A549 (cell line): ENCODE results near the gene TFPT. TPM values are rescaled to one million over a fixed set of nuclear protein-coding genes. Genes with fewer than 3 reads are reported as not detected.

Source experiments
- ATAC-seq, 2 experiments: fragments of 200-7000 bp in 1 of 2; fragments of >200 bp in 1 of 2; cut with Nextera tagmentation in 1 of 2; cut with Tn5 transposase in 1 of 2; 3 replicates each; pipeline versions ENCODE4 v1.8.0 to v1.9.1; 2018 to 2020; ENCODE audit warnings: mild to moderate bottlenecking in 1 of 2, moderate library complexity in 1 of 2
- CTCF ChIA-PET: fragments of 300-600 bp; sonication (Branson Sonifier 250); formaldehyde crosslinking; extraction: SDS; loops from one replicate; lab custom pipeline; 2021; ENCODE audit warnings: antibody characterized with exemption, inconsistent platforms; lab: Yijun Ruan, JAX
- POLR2A ChIA-PET: fragments of 350-600 bp; formaldehyde crosslinking; extraction: SDS; loops from one replicate; lab custom pipeline; 2021; ENCODE audit warnings: antibody characterized with exemption, inconsistent platforms; lab: Yijun Ruan, JAX
- DNase-seq, 2 experiments: peaks; one replicate each; pipeline versions ENCODE4 v3.0.0 to v3.0.0-alpha.2; 2011 to 2016; ENCODE audit warnings: low read depth in 1 of 2, low spot score in 1 of 2
- FAIRE-seq: peaks from 2 replicates; lab custom pipeline; 2011; peaks lifted over from hg19 to GRCh38; lab: Jason Lieb, UNC
- H3K27ac ChIP-seq, 2 experiments: fragments of >200 bp; sonication (Bioruptor Twin); formaldehyde crosslinking; 3 replicates each; pipeline ENCODE4 v1.5.1; 2016 to 2017
- H3K4me1 ChIP-seq: fragments of >200 bp; sonication (Bioruptor Twin); formaldehyde crosslinking; 3 replicates; pipeline ENCODE4 v1.6.1; 2016
- H3K4me2 ChIP-seq: fragments of >200 bp; sonication (Bioruptor Twin); formaldehyde crosslinking; 3 replicates; pipeline ENCODE4 v1.6.1; 2016
- H3K4me3 ChIP-seq: fragments of >200 bp; sonication (Bioruptor Twin); formaldehyde crosslinking; 3 replicates; pipeline ENCODE4 v1.5.1; 2016
- H3K9me3 ChIP-seq: fragments of >200 bp; sonication (Bioruptor Twin); formaldehyde crosslinking; 3 replicates; pipeline ENCODE4 v1.6.1; 2016
- BCL3 ChIP-seq: fragments of >200 bp; sonication (Bioruptor Twin); formaldehyde crosslinking; IDR thresholded peaks from 3 replicates; pipeline ENCODE4 v1.6.1; 2016
- BHLHE40 ChIP-seq: IDR thresholded peaks from 2 replicates; pipeline ENCODE4 v1.6.1; 2012; ENCODE audit warnings: low read depth, low read length, inconsistent platforms
- CEBPB ChIP-seq, 2 experiments: fragments of >200 bp in 1 of 2; sonication (Bioruptor Twin) in 1 of 2; formaldehyde crosslinking in 1 of 2; IDR thresholded peaks; 2 replicates each; pipeline ENCODE4 v1.6.1; 2012 to 2016
- CHD2 ChIP-seq: fragments of 150-350 bp; IDR thresholded peaks from 2 replicates; pipeline ENCODE4 v1.6.1; 2014; ENCODE audit warnings: low read length; ENCODE audit not compliant: partially characterized antibody
- CHD4 ChIP-seq: fragments of 200-600 bp; sonication (generic); IDR thresholded peaks from 2 replicates; pipeline ENCODE4 v1.6.1; 2016; ENCODE audit warnings: antibody characterized with exemption, mild to moderate bottlenecking, borderline replicate concordance
- E2F6 ChIP-seq: IDR thresholded peaks from 2 replicates; pipeline ENCODE4 v1.6.1; 2012; ENCODE audit warnings: low read depth, borderline replicate concordance
- EHMT2 ChIP-seq: fragments of 200-600 bp; sonication (generic); IDR thresholded peaks from 2 replicates; pipeline ENCODE4 v1.6.1; 2016; ENCODE audit warnings: antibody characterized with exemption, low read depth, mild to moderate bottlenecking, moderate library complexity
- EP300 ChIP-seq, 2 experiments: fragments of >200 bp; sonication (Bioruptor Twin); formaldehyde crosslinking; IDR thresholded peaks; 2 replicates in 1 of 2; 3 replicates in 1 of 2; pipeline ENCODE4 v1.6.1; 2016 to 2017
- FOXS1 ChIP-seq: fragments of 250-450 bp; sonication (Bioruptor Pico); IDR thresholded peaks from 2 replicates; pipeline ENCODE4 v1.5.0; 2020; ENCODE audit warnings: mild to moderate bottlenecking, moderate library complexity
- HDAC2 ChIP-seq: fragments of 200-600 bp; sonication (generic); IDR thresholded peaks from 2 replicates; pipeline ENCODE4 v1.6.1; 2016
- HES2 ChIP-seq: fragments of >200 bp; sonication (Bioruptor Twin); formaldehyde crosslinking; IDR thresholded peaks from 2 replicates; pipeline ENCODE4 v1.6.1; 2016
- HEYL ChIP-seq: fragments of 250-450 bp; sonication (Bioruptor Pico); IDR thresholded peaks from 2 replicates; pipeline ENCODE4 v1.8.0; 2021; ENCODE audit warnings: mild to moderate bottlenecking, moderate library complexity
- HOXB5 ChIP-seq: fragments of 250-450 bp; sonication (Bioruptor Pico); IDR thresholded peaks from 2 replicates; pipeline ENCODE4 v1.5.0; 2020; ENCODE audit warnings: mild to moderate bottlenecking, moderate library complexity
- KDM1A ChIP-seq: fragments of 200-600 bp; sonication (generic); IDR thresholded peaks from 2 replicates; pipeline ENCODE4 v1.6.1; 2016; ENCODE audit warnings: low read depth, mild to moderate bottlenecking
- PBX3 ChIP-seq: IDR thresholded peaks from 2 replicates; pipeline ENCODE4 v1.6.1; 2012
- POLR2A ChIP-seq: IDR thresholded peaks from 2 replicates; pipeline ENCODE4 v1.6.1; 2012; ENCODE audit warnings: mild to moderate bottlenecking, low read length
- RAD21 ChIP-seq, 2 experiments: fragments of >200 bp in 1 of 2; sonication (Bioruptor Twin) in 1 of 2; formaldehyde crosslinking in 1 of 2; IDR thresholded peaks in 1 of 2; conservative IDR thresholded peaks in 1 of 2; 2 replicates in 1 of 2; 3 replicates in 1 of 2; pipeline ENCODE4 v1.6.1; 2012 to 2018; ENCODE audit warnings: inconsistent platforms in 1 of 2
- RFX5 ChIP-seq: fragments of 450-650 bp; IDR thresholded peaks from 2 replicates; pipeline ENCODE4 v1.7.1; 2014; ENCODE audit warnings: antibody characterized with exemption, mild to moderate bottlenecking, moderate library complexity
- RNF2 ChIP-seq: fragments of 200-600 bp; sonication (generic); IDR thresholded peaks from 2 replicates; pipeline ENCODE4 v1.6.1; 2016; ENCODE audit warnings: low read depth, mild to moderate bottlenecking, antibody characterized with exemption, moderate library complexity, borderline replicate concordance
- TFCP2L1 ChIP-seq: fragments of 250-450 bp; sonication (Bioruptor Pico); IDR thresholded peaks from 2 replicates; pipeline ENCODE4 v1.5.0; 2021; ENCODE audit warnings: mild to moderate bottlenecking
- WGBS: methylation state at CpG from one replicate; pipeline ENCODE4 v1.1.6; 2017; ENCODE audit errors: missing lambda C conversion rate; 5-methylcytosine and 5-hydroxymethylcytosine counted together
- polyA plus RNA-seq, 4 experiments: library from polyadenylated mRNA; depleted of rRNA in 3 of 4; stranded (reverse); fragments of >200 nt; fragmentation: RNase III in 1 of 4; extraction: RNeasy Plus Mini Kit Qiagen cat#74134 plus additional on column Dnase treatment in 1 of 4; gene quantifications; 2 replicates in 3 of 4; 3 replicates in 1 of 4; pipeline ENCODE4 v1.2.3, GENCODE V29; 2011 to 2017
- TF ChIP-seq, protein P1 (sequence below): IDR thresholded peaks from 2 replicates; pipeline ENCODE4 v1.6.1; 2012

The TFPT gene
- polyA plus RNA-seq, 2 of the 4 experiments (the other 2 are of a cell fraction), result 16.1 to 26.1 TPM

GRCh38 chr19:54125713-54126112, 10.3 kb upstream of the TFPT start:
- POLR2A ChIA-PET, result no interaction called here
- H3K4me2 ChIP-seq, result no peak overlapping the region
- CTCF ChIA-PET, result interaction anchor here (0.5 to 3.2 kb wide), 2 partner anchors 12 to 350 kb away, joined by 3 to 8 read pairs; partner anchors contain the start of gene CNOT3
- no peaks in the 10 kb centered on the region for H3K9me3 ChIP-seq
- no peak overlapping the region for H3K4me3 ChIP-seq
- H3K4me1 ChIP-seq, result no peaks in the 10 kb centered on the region
- H3K27ac ChIP-seq, result no peak overlapping the region
- 92% methylated on average over 9 of the region's 9 CpGs for WGBS
- DNase-seq (no peak), FAIRE-seq (no peak), ATAC-seq (no peak)
- no peak for TF ChIP-seq HEYL (CRISPR knock-in tag)
- no peak for TF ChIP-seq KDM1A
- TF ChIP-seq FOXS1 (CRISPR knock-in tag), result no peak
- TF ChIP-seq RFX5, result no peak
- TF ChIP-seq, protein P1, sequence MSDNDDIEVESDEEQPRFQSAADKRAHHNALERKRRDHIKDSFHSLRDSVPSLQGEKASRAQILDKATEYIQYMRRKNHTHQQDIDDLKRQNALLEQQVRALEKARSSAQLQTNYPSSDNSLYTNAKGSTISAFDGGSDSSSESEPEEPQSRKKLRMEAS, result no peak
- TF ChIP-seq EHMT2, result no peak
- no peak for TF ChIP-seq RNF2
- no peak for TF ChIP-seq E2F6
- TF ChIP-seq BCL3, result no peak
- no peak for TF ChIP-seq CHD2

DNA sequence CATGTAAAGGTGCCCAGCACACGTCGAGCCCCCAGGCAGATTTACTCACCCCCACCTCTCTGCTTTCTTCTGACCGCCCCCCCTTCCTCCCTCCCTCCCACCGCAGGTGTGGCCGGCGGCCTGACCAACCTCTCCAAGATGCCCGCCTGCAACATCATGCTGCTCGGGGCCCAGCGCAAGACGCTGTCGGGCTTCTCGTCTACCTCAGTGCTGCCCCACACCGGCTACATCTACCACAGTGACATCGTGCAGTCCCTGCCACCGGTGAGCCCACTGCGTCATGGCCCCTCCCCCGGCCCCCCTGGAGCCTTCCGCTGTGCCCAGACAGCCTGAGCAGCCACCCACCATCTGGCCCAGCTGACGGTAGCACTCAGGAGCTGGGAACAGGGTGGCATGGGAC, 8.9 kb upstream of the TFPT start:
- POLR2A ChIA-PET, result interaction anchor here (0.9 to 2.4 kb wide), 2 partner anchors 9 to 13 kb away, joined by 5 to 10 read pairs; partner anchors contain the start of genes CNOT3, PRPF31 and TFPT
- FAIRE-seq (no peak), DNase-seq (no peak), ATAC-seq (no peak)
- Histone ChIP-seq H3K4me2 (no peak overlapping the region), H3K27ac (no peak overlapping the region), H3K4me3 (no peak overlapping the region), H3K4me1 (no peaks in the 10 kb centered on the region), H3K9me3 (no peaks in the 10 kb centered on the region)
- CTCF ChIA-PET, result interaction anchor here (1.1 to 3.2 kb wide), 3 partner anchors 8 to 44 kb away, joined by 3 to 8 read pairs (median 4); partner anchors contain the start of gene CNOT3
- no peak for TF ChIP-seq EP300 (IDR thresholded peaks at IDR 0.05)
- no peak for TF ChIP-seq HDAC2
- TF ChIP-seq, protein P1, result no peak
- TF ChIP-seq HES2, result no peak
- no peak for TF ChIP-seq RAD21 (conservative IDR thresholded peaks at IDR 0.05 in 1 of 2, IDR thresholded peaks at IDR 0.05 in 1 of 2)
- no peak for TF ChIP-seq RNF2
- no peak for TF ChIP-seq CEBPB (IDR thresholded peaks at IDR 0.05)
- TF ChIP-seq PBX3, result no peak
- TF ChIP-seq POLR2A, result no peak
- no peak for TF ChIP-seq BHLHE40
- no peak for TF ChIP-seq HOXB5 (CRISPR knock-in tag)
- no peak for TF ChIP-seq TFCP2L1 (CRISPR knock-in tag)
- TF ChIP-seq CHD4, result no peak
- TF ChIP-seq CHD2, result no peak
- WGBS, result 90% methylated on average over 19 of the region's 19 CpGs
